Activated gamma-delta T cell (primary cell): Measurements from ENCODE around the gene MAN1B1.
"Not testable (repeated sequence)": the region's sequence is repeated elsewhere in the genome, so short reads cannot be mapped to it uniquely, and the experiment has no call there.

Experiments used
- DNase-seq: peaks from one replicate; lab custom pipeline; 2025; lab: John Stamatoyannopoulos, UW

The MAN1B1 gene

GRCh38 chr9:137127301-137128157 is 40.7 kb downstream of the MAN1B1 start:
- no peak for DNase-seq

- DNase-seq: no peak
Observed at GRCh38 chr9:137128158-137128861, 41.5 kb downstream of the MAN1B1 start.

GRCh38 chr9:137128862-137129455 is 42.2 kb downstream of the MAN1B1 start:
- no peak for DNase-seq

- DNase-seq: peak; percentile 81
Observed at GRCh38 chr9:137129456-137130175, 42.8 kb downstream of the MAN1B1 start.

GRCh38 chr9:137130176-137130755 is 43.5 kb downstream of the MAN1B1 start:
- DNase-seq: no peak

GRCh38 chr9:137134191-137134590 is 47.4 kb downstream of the MAN1B1 start:
- DNase-seq: no peak

GRCh38 chr9:137135154-137135553 is 48.4 kb downstream of the MAN1B1 start:
- DNase-seq: not testable (repeated sequence)

GRCh38 chr9:137136261-137136880 is 49.6 kb downstream of the MAN1B1 start:
- DNase-seq: no peak

GRCh38 chr9:137136881-137137607 is 50.3 kb downstream of the MAN1B1 start:
- no peak for DNase-seq

GRCh38 chr9:137138058-137138721 is 51.4 kb downstream of the MAN1B1 start:
- no peak for DNase-seq

GRCh38 chr9:137138722-137139467 is 52.1 kb downstream of the MAN1B1 start, which contains the start of gene GRIN1:
TSS of gene GRIN1 (plus strand) at chr9:137139154. CDS start at chr9:137139487, 333 bp downstream.
- no peak for DNase-seq

GRCh38 chr9:137139468-137140150 is 52.8 kb downstream of the MAN1B1 start:
- no peak for DNase-seq

- no peak for DNase-seq
Observed at GRCh38 chr9:137140151-137141012, 53.6 kb downstream of the MAN1B1 start.

- DNase-seq: no peak
Observed at GRCh38 chr9:137141050-137141810, 54.4 kb downstream of the MAN1B1 start.

GRCh38 chr9:137141976-137142936 is 55.5 kb downstream of the MAN1B1 start:
- no peak for DNase-seq

- DNase-seq: no peak
Observed at GRCh38 chr9:137143459-137143858, 56.7 kb downstream of the MAN1B1 start.
